ENCODE data around the gene ZNF354C.
"Not testable (repeated sequence)": the region's sequence is repeated elsewhere in the genome, so short reads cannot be mapped to it uniquely, and the experiment has no call there.

ZNF354C gene

DNA sequence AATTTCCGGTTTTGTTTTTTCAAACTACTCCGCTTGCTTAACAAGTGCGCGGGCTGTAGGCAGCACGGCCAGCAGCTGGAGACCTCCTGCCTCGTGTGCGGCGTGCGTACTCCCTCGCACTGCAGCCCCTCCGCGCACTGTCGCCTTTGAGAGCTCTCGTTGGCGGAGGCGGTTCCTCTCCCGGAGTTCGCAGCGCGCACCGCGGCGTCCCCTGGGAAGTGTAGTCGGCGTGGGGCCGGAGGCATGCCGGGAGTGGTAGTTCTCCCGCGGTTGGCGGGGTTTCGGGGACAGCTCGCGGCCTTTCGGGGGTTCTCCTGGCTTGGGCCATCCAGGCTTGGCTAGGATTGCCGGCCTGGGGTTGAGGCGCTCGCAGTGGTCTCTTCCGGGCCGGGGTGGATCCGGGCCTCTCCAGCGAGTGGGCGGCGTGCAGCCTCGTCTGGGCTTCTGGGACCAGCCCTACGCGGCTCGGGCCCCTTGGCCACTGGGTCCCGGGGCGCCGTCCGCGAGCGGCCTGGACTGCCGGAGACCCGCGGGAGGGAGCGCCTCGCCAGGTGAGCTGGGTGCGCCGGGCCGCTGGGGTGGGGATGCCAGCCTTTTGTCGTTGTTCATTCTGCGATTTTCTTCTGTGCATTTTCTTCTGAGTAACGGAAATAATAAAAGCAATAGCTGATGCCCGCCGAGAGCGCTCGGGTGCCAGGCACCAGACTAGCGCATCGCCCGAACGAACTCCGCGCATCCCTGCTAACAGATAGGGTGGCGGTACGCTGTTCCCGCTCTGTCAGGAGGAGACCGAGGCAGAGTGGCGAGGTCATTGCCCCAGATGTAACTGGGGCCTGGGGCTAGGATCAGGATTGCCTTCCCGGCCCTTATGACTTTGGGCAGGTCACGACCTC lies at the start of gene ZNF354C:
ZNF354C (plus strand) TSS at position 258 of the 893 bp plus-strand sequence. CDS start 1,696 bp downstream, outside the sequence.
- DNase-seq (ENCODE audit: low read depth in 2 of 2): peak; percentile 77 to 79

DNA sequence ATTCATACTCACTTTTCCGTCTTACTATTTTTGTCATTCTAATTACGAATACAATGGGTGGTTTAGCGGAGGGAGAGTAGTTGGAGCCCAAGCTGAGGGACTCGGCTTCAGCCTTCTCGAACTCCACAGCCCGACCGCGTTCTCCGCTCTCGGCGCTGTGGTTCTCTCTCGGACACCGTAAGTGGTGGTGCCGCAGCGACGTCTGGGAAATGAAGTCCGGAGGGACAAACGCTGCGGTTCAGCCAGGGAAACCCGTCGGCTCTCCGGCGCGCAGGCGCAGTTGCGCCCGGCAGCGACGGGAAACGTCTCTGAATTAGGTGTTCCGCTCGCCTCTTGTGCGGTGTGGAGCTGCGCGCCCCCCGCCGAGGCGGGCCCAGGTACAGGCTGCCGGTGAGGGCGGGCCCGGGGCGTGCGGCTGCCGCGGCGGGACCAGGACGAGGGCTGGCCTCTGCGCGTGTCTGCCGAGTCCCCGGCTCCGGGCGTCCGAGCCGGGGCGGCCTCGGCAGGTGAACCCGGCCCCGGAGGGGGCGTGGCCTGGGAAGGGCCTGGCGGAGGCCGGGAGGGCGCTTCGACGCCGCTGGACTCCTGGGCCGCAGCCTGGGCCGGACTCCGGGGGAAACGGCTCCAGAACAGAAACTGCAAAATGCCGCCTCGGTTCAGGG lies 36.5 kb upstream of the ZNF354C start, which contains the start of gene ZNF879:
ZNF879 (plus strand) TSS at position 277 of the 662 bp plus-strand sequence. CDS start 1,201 bp downstream, outside the sequence.
- DNase-seq (ENCODE audit: low read depth in 2 of 2): peak; percentile 84 to 88

DNA sequence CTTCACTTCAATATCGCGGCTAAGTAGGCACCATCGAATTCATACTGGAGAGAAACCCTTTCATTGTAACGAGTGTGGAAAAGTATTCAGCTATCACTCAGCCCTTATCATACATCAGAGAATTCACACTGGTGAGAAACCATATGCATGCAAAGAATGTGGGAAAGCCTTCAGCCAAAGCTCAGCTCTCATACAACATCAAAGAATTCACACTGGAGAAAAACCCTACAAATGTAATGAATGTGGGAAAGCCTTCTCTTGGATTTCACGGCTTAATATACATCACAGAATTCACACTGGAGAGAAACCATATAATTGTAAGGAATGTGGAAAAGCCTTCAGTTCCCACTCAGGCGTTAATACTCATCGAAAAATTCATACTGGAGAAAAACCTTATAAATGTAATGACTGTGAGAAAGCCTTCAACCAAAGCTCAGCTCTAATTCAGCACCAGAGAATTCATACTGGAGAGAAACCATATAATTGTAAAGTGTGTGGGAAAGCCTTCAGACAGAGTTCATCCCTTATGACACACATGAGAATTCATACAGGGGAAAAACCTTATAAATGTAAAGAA lies 27.1 kb upstream of the ZNF354C start:
- no peak for DNase-seq (ENCODE audit: low read depth in 2 of 2)

DNA sequence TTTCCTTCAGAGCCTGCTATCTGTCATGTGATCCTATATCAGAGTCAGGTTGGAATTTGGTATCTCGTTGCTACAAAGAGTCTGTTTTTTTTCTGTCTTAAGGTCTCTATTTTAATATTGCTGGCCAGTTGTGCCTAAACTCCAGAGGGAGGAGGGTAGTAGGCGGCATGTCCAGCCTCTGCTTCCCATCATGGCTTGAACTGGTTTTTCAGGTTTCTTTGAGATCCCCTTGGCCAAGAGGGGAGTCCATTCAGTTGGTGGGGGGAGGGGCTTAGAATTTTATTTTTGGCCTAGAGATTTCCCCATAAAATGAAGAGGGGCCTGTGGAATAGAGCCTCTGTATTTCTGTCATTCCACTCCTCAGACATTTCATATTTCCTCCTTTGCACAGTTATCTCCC lies 15.4 kb upstream of the ZNF354C start:
- no peak for DNase-seq (ENCODE audit: low read depth in 2 of 2)

DNA sequence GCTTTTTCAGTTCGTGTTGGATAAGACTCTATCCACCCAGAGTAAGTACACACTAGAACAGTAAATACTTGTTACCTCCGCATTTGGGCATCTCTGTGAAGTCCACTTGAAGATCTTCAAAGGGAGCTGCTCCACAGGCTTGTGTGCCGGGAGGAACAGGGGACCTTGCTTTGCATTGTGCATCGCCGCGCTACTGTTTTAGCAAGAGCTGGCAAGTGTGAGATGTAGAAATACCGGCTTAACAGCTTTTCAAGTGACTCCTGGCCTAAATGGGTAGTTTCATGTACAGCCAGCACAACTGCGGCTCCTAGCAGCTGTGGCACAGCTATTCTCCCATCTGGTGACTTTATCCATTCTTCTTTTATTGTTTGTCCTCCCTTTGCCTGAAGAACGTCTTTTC lies 8.4 kb upstream of the ZNF354C start:
- DNase-seq (ENCODE audit: low read depth in 2 of 2): no peak

DNA sequence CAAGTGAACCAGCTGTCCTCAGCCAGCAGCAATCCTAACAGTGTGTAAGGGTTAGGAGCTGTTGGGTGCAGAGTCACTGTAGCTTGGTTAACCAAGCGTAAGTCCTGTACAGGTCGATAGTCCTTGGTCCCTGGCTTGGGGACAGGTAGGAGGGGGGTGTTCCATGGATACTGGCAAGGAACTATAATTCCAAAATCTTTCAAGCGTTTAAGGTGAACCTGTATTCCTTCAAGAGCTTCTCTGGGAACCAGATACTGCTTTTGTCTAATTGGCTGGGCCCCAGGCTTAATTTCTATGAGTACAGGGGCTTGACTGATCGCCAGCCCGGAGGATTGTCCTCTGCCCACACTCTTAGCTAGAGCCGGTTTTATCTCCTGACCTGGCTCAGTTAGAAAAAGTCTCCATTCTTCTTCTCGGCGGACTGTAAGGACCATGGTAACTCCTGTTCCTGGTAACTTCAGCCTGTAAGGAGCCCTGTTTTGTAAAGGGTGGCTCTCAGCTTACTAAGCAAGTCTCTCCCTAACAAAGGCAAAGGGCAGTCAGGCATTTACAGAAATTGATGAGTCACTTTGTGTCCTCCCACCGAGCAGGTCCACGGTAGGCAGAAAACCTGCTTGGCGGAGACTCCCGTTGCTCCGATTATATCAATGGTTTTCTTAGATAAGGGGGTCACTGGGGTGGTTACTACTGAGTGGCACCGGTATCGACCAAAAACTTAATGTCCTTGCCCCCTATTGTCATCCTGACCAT lies 6.0 kb upstream of the ZNF354C start:
- DNase-seq (ENCODE audit: low read depth in 2 of 2): no peak

DNA sequence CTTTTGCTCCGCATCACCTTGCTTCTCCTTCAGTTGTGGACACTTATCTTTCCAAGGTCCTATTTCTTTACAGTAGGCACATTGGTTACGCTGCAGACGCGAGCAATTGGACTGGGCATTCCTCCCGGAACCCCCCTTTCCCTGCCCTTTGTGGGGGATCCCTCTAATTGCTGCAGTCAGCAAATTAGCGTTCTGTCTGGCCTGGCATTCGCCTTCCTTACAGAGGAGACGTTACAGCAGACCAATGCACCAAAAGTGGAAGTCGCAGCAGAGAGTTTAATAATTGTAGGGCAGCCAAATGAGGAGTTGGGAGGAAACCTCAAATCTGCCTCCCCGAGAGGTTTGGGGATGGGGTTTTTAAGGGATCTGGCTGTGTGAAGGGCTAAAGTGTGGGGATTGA lies 5.3 kb upstream of the ZNF354C start:
- DNase-seq (ENCODE audit: low read depth in 2 of 2): no peak

DNA sequence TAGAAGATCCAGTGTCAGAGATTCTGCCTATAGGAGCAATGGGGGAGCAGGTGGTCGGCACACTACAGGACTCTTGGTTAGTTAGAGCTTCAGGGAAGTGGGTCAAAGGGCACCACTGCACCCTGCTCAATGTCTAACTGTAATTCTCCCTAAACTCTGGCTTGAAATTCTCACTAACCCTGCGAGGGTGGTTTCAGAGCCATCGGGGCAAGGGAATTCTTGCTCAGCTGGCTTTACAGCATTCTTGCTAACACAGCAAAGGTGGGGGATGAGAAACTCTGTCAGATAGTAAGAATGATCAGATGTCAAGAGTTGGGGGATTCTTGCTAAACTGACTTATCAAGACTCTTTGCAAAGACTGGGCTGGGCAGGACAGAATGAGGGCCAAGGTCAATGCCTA lies 4.7 kb upstream of the ZNF354C start:
- no peak for DNase-seq (ENCODE audit: low read depth in 2 of 2)

DNA sequence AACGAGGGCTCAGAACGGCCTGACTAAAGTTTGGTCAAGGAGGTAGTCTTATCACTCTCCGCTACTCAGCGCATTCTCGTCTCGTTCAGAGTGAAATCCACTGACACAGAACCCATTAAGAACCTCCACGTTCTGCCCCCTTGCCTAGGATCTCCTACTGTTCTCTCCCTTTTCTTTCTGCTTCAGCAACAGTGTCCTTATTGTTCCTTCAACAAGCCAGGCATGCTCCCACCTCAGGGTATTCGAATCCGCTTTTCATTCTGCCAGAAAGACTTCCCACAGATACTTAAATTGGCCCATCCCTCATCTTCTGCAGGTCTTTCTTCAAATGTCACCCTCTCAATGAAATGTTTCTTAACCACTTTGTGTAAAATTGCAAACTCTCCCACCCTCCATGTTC lies 4.3 kb upstream of the ZNF354C start:
- DNase-seq (ENCODE audit: low read depth in 2 of 2): no peak

DNA sequence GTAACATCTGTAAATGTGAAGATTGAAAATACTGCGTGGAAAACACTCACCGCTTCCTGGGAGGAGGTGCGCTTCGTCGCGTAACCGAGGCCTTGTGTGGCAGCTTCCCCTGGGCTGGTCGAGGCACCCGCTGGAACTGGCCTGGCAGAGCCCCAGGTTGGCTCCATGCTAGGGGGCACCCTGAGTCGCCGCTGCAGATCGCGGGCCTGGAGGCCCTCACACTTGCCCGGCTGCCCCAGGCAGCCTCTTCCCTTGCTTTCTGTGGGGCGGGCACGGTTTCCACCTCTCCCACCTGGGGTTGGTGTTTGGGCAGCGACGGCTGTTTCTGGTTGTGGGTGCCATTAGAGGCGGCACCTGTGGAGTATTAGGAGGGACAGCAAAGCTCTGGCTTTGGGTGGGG lies 852 bp downstream of the ZNF354C start:
- no peak for DNase-seq (ENCODE audit: low read depth in 2 of 2)

DNA sequence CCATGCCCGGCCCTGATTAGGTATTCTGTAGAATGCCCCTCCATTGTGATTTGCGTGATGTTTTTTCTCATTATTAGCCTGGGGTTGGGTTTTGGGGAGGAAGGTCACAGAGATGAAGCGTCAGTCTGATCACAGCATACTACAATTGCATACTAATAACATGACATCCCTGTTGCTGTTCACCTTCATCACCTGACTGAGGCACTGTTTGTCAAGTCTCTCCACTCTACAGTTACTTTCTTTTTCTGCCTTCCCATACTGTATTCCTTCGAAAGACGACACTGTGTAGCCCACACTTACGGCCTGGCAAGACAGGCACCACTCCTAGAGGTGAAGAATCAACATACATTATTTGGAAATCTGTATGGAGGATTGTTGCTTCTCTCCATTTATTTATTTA lies 5.5 kb downstream of the ZNF354C start:
- no peak for DNase-seq (ENCODE audit: low read depth in 2 of 2)

DNA sequence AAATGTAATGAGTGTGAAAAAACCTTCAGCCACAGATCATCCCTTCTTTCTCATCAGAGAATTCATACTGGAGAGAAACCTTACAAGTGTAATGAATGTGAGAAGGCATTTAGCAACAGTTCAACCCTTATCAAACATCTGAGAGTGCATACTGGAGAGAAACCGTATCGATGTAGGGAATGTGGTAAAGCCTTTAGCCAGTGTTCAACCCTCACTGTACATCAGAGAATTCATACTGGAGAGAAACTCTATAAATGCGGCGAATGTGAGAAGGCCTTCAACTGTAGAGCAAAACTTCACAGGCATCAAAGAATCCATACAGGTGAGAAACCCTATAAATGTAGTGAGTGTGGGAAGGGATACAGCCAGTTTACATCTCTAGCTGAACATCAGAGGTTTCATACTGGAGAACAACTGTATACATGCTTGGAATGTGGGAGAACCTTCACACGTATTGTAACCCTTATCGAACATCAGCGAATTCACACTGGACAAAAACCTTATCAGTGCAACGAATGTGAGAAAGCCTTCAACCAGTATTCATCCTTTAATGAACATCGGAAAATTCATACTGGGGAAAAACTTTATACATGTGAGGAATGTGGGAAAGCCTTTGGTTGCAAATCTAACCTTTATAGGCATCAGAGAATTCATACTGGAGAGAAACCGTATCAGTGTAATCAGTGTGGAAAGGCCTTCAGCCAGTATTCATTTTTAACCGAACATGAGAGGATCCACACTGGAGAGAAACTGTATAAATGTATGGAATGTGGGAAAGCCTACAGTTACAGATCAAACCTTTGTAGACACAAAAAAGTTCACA lies 19.2 kb downstream of the ZNF354C start:
- DNase-seq (ENCODE audit: low read depth in 2 of 2): no peak

DNA sequence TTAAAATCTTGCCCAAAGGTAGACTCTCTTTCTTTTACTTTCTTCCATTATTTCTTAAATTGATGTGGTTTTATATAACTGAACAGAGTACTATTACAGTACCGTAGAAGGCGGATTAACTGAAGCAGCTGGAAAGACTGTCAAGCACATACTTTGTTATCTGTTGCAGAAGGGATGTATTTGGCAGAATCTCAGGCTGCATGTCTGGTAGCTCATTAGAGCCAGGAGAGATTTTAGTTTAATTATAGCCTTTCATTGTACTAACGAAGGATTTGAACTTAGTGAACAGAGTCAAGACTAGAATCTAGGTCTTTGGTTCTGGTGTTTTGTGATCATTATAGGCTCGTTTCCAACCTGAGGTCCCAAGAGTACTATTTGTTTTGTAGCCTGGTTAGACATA lies 20.6 kb downstream of the ZNF354C start:
- DNase-seq (ENCODE audit: low read depth in 2 of 2): no peak

DNA sequence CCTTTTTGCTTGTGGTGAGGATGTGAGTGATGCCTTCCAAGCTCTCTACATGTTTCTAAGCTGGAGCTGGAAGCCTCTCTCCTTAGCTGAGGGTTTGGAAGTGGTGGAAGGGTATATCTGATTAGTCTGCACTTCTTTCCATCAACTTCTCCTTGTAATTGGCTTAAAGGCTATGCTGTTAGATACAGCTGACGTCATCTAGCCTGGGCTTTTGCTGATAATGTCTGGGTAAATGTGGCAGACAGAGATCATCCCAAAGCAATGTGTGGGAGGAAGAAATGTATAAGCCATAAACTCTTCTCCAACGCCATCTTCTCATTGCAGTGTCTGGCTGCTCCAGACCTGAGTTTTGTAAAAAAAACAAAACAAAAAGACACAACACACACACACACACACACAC lies 29.3 kb downstream of the ZNF354C start:
- DNase-seq (ENCODE audit: low read depth in 2 of 2): no peak

DNA sequence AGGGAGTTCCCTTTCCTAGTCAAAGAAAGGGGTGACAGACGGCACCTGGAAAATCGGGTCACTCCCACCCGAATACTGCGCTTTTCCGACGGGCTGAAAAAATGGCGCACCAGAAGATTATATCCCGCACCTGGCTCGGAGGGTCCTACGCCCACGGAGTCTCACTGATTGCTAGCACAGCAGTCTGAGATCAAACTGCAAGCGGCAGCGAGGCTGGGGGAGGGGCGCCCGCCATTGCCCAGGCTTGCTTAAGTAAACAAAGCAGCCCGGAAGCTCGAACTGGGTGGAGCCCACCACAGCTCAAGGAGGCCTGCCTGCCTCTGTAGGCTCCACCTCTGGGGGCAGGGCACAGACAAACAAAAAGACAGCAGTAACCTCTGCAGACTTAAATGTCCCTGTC lies 41.1 kb downstream of the ZNF354C start:
- DNase-seq (ENCODE audit: low read depth in 2 of 2): not testable (repeated sequence)

DNA sequence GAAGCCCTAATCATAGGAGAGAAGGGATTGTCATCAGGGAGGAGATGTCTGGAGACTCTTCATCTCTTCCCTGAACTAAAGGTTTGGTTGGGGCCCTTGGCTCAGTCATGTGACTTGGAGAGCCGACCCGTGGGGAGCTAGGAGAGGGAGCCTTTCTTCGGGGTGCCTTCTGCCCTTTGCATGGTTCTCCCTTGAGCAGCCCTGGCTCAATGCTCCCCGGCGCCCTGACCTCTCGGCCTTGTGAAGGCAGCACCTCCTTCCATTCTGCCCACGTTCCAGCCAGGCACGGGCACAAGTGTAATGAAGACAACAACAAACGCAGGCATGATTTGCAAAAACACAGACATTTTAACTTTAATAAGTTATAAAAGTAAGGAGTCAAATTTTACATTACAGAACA lies 50.4 kb downstream of the ZNF354C start:
- DNase-seq (ENCODE audit: low read depth in 2 of 2): no peak

DNA sequence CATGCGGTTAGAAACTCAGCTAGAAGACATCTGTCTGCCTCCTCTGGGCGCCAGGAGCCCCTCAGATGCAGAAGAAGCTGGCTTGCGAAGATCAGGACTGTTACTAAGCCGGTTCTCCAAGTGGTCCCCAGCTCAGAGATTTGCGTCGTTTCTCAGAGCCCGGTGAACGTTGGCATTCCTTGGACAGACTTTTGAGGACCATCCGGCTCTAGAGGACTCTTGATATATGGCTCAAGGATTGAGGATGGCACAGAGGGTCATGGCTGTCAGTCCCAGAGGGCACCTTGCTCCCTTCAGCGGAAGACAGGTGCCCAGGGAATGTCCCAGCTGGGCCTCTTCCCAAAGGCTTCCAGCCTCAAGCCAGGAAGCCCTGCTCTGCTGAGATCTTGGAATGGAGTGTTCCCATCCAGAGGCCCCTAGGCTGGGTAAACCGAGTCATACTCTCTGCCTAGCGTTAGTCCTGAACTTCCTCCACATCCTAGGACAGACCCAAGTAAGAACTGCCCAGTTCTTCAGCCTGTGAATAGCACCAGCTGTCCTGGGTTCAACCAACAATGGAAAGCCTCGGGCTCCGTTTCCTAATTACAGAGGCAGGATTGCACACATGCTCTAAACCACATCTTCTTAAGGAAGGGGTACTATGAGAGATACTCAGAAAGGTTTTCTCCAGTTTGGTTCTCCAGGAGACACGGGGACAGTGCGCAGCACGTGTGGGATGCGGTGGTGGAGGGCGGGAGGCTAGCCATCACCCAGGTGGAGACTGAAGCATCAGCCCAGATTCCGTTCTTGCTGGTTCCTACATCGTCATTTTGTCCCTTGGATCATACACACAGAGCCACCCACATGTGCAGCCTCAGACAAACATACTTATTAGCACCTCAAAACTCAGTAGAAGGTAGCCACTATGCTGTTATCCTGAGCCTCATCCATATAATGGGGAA lies 51.4 kb downstream of the ZNF354C start:
- no peak for DNase-seq (ENCODE audit: low read depth in 2 of 2)

DNA sequence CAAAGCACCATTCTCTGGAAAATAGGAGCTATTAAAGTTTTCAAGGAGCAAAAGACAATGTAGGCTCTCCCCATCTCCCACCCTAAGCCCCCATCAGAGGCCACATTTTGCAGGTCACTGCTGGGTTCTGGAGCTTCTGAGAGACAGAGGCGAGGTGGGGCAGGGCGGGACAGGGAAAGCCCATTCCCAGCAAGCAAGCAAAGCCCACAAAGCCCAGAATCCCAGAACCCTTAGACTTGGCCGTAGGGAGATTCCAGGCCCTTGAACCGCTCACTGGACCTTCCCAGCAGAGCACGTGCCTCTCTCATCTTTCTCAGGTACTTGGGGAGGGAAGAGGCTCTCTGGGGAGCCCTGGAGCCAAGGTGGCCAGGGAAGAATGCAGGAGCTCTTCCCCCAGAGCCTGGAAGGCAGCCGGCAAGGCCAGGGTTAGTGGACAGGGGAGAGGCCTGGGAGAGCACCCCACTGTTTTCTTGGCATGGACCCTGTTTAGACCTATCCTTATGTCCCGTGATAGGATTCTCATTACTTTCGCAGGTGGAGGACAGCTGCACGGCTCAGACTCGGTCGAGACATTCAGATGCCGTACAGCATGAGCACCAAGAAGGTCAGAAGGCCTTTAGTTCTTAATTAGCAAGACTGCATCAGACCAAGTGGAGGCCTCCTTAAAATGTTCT lies 52.4 kb downstream of the ZNF354C start:
- no peak for DNase-seq (ENCODE audit: low read depth in 2 of 2)

DNA sequence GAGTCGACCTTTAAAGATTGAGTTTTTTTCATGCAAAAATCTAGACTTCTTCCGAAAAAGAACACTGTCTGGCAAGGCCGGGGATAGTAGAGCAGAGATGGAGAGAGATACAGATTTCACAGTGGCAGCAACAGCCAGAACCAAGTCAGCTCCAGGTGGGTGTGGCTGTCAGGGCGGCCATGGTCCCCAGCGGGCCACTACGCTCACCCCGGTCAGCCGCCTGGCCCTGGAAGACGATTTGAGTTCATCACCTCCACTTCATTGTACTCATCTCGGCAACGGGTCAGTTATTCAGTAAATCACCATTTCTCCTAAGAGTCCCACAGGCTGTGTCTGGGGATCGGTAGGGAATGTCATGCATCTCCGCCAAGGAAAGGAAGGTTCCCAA lies 53.0 kb downstream of the ZNF354C start:
- DNase-seq (ENCODE audit: low read depth in 2 of 2): no peak
